Endothelial cell of umbilical vein (primary cell): ENCODE results near the gene SNX2. TPM values are rescaled to one million over a fixed set of nuclear protein-coding genes. Genes with fewer than 3 reads are reported as not detected.

Experiments used
- BruUV-seq: library from RNA; stranded (reverse); fragments of 400-500 nt; replicated peaks from 2 replicates; lab custom pipeline; 2021; lab: Mats Ljungman, UMichigan
- CTCF ChIA-PET: fragments of 300-600, 350-600 bp; sonication (Branson Sonifier 250); formaldehyde crosslinking; loops from one replicate; lab custom pipeline; 2021; ENCODE audit warnings: antibody characterized with exemption, inconsistent platforms; lab: Charles Lee
- POLR2A ChIA-PET: fragments of 300-600, 350-600 bp; sonication (Branson Sonifier 250); formaldehyde crosslinking; loops from one replicate; lab custom pipeline; 2021; ENCODE audit warnings: antibody characterized with exemption, inconsistent platforms; lab: Charles Lee
- DNase-seq: peaks from one replicate; pipeline ENCODE4 v3.0.0-alpha.2; 2011; ENCODE audit warnings: low read depth, low spot score
- FAIRE-seq: peaks from 2 replicates; lab custom pipeline; 2011; peaks lifted over from hg19 to GRCh38; lab: Jason Lieb, UNC
- H2AFZ ChIP-seq: 2 replicates; pipeline ENCODE4 v1.6.0; 2012; ENCODE audit warnings: low read depth, low read length, control low read depth, inconsistent platforms
- H3K27ac ChIP-seq: 2 replicates; pipeline ENCODE4 v1.5.1; 2011; ENCODE audit warnings: low read depth, mild to moderate bottlenecking, control low read depth, low read length, moderate library complexity; ENCODE audit not compliant: insufficient read depth
- H3K27me3 ChIP-seq, 2 experiments: 2 replicates each; pipeline versions ENCODE4 v1.6.0 to v1.6.1; 2011; ENCODE audit warnings: low read length in 2 of 2, mixed read lengths in 1 of 2; ENCODE audit not compliant: control insufficient read depth in 2 of 2, insufficient read depth in 2 of 2
- H3K36me3 ChIP-seq, 2 experiments: 2 replicates in 1 of 2; 3 replicates in 1 of 2; pipeline ENCODE4 v1.5.1; 2011; ENCODE audit warnings: low read length in 2 of 2, mild to moderate bottlenecking in 1 of 2, moderate library complexity in 1 of 2; ENCODE audit not compliant: control insufficient read depth in 2 of 2, insufficient read depth in 2 of 2; ENCODE audit errors: extremely low read depth in 1 of 2
- H3K4me1 ChIP-seq: 3 replicates; pipeline ENCODE4 v1.5.1; 2011; ENCODE audit warnings: mild to moderate bottlenecking, low read length; ENCODE audit not compliant: control insufficient read depth, insufficient read depth; ENCODE audit errors: extremely low read depth
- H3K4me2 ChIP-seq: 2 replicates; pipeline ENCODE4 v1.6.1; 2011; ENCODE audit warnings: low read length, control low read depth, mixed read lengths; ENCODE audit not compliant: insufficient read depth
- H3K4me3 ChIP-seq, 3 experiments: fragments of 200-600 bp in 1 of 3; sonication (generic), shearing (Covaris generic) in 1 of 3; replicated peaks in 1 of 3; 2 replicates each; pipeline ENCODE4 v1.5.1; 2011 to 2016; ENCODE audit warnings: control low read depth in 3 of 3, low read length in 3 of 3, mild to moderate bottlenecking in 2 of 3, inconsistent platforms in 1 of 3, low read depth in 1 of 3, moderate library complexity in 1 of 3; ENCODE audit not compliant: insufficient read depth in 1 of 3
- H3K79me2 ChIP-seq: 2 replicates; pipeline ENCODE4 v1.6.0; 2012; ENCODE audit warnings: low read length, inconsistent platforms; ENCODE audit not compliant: control insufficient read depth, insufficient read depth
- H3K9ac ChIP-seq: replicated peaks from 2 replicates; pipeline ENCODE3; 2011; ENCODE audit warnings: low read length, control low read depth; ENCODE audit not compliant: insufficient read depth; ENCODE audit errors: extremely low read depth
- H3K9me1 ChIP-seq: replicated peaks from 3 replicates; pipeline ENCODE4 v1.6.0; 2011; ENCODE audit warnings: mild to moderate bottlenecking, low read length; ENCODE audit not compliant: control insufficient read depth, insufficient read depth; ENCODE audit errors: extremely low read depth
- H3K9me3 ChIP-seq: replicated peaks from 2 replicates; pipeline ENCODE4 v1.5.1; 2012; ENCODE audit warnings: low read length, inconsistent platforms; ENCODE audit not compliant: control insufficient read depth, insufficient read depth
- H4K20me1 ChIP-seq: replicated peaks from 2 replicates; pipeline ENCODE3; 2011; ENCODE audit warnings: mild to moderate bottlenecking, low read length; ENCODE audit not compliant: control insufficient read depth, insufficient read depth; ENCODE audit errors: extremely low read depth
- EZH2 ChIP-seq: IDR thresholded peaks from 2 replicates; pipeline ENCODE4 v1.6.1; 2012; ENCODE audit warnings: borderline replicate concordance, low read depth, mild to moderate bottlenecking, moderate library complexity, low read length, inconsistent platforms; ENCODE audit not compliant: severe bottlenecking
- FOS ChIP-seq: IDR thresholded peaks from 2 replicates; pipeline ENCODE4 v1.6.1; 2011; ENCODE audit warnings: mild to moderate bottlenecking, low read length, moderate library complexity, borderline replicate concordance; ENCODE audit not compliant: insufficient read depth
- GATA2 ChIP-seq: IDR thresholded peaks from 2 replicates; pipeline ENCODE4 v1.7.0; 2011; ENCODE audit warnings: low read depth, mild to moderate bottlenecking, moderate library complexity, mixed read lengths, low read length; ENCODE audit not compliant: insufficient read length, insufficient read depth
- JUN ChIP-seq: IDR thresholded peaks from 2 replicates; pipeline ENCODE4 v1.6.1; 2011; ENCODE audit warnings: borderline replicate concordance, low read depth; ENCODE audit not compliant: insufficient read length, insufficient read depth
- MYC ChIP-seq: IDR thresholded peaks from one replicate; pipeline ENCODE4 v1.6.1; 2011; ENCODE audit warnings: mild to moderate bottlenecking, low read depth, low read length
- POLR2A ChIP-seq: IDR thresholded peaks from 2 replicates; pipeline ENCODE4 v1.6.1; 2012; ENCODE audit warnings: low read depth, mild to moderate bottlenecking, control low read depth, low read length
- POLR2AphosphoS5 ChIP-seq: IDR thresholded peaks from 2 replicates; pipeline ENCODE4 v1.6.1; 2012; ENCODE audit warnings: low read depth, mild to moderate bottlenecking, control low read depth, low read length, moderate library complexity; ENCODE audit not compliant: insufficient read depth
- dilution Hi-C: fragments of 300-500 bp; cut with MboI; formaldehyde crosslinking; loops from one replicate; pipeline ENCODE4 v1.15.0; 2019; ENCODE audit warnings: low sequenced_read_pairs; ENCODE audit not compliant: extremely low pct_ligation_motif_present
- intact Hi-C: fragments of 100-400 bp; cut with micrococcal nuclease; formaldehyde crosslinking; loops from one replicate; pipeline ENCODE4 v1.10.0; 2022
- polyA plus RNA-seq, 4 experiments: library from polyadenylated mRNA; depleted of rRNA in 3 of 4; stranded (reverse) in 3 of 4; unstranded in 1 of 4; fragments of >200 nt; gene quantifications; 2 replicates each; pipeline versions ENCODE4 v1.2.1 to v1.2.3, GENCODE V29; 2011 to 2012; ENCODE audit warnings: missing spikeins in 1 of 4
- total RNA-seq: library from RNA; stranded (reverse); gene quantifications from 2 replicates; pipeline ENCODE4 v1.2.3, GENCODE V29; 2021
- TF ChIP-seq, protein P1 (sequence below): IDR thresholded peaks from 2 replicates; pipeline ENCODE4 v1.6.1; 2011; ENCODE audit not compliant: insufficient read depth, insufficient read length
- TF ChIP-seq, protein P2 (sequence below), 2 donors: IDR thresholded peaks; 1 replicate in 1 of 2; 2 replicates in 1 of 2; pipeline ENCODE4 v1.5.1; 2011; ENCODE audit warnings: low read length in 2 of 2, mild to moderate bottlenecking in 2 of 2, moderate library complexity in 2 of 2, control low read depth in 1 of 2, inconsistent platforms in 1 of 2, low read depth in 1 of 2; ENCODE audit not compliant: insufficient read depth in 1 of 2; ENCODE audit errors: extremely low read depth in 1 of 2

SNX2 gene
- total and polyA plus RNA-seq, 2 donors (not counting 3 experiments of a cell fraction or from before 2014, with no cell fraction given) = 14.4 to 51.2 TPM

DNA sequence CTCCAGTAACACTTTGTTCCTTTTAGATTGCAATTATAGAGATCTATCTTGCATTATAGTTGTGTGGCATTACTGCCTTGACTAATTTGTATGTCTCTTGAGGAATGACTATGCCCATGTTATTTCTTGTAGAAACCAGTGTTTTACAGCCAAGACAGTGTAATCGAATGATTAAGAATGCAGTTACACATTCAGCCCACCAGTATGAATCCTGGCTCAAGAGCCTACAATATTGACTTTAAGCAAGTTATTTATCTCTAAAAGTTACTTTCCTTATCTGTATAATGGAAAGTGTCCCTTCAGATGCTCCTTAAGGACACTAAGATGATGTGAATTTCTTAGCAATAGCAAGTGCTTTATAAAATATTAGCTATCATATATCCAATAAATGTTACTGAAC, 60.8 kb downstream of the SNX2 start:
- TF ChIP-seq MYC (no peak), POLR2AphosphoS5 (no peak), POLR2A (no peak), GATA2 (no peak), FOS (no peak), JUN (no peak), EZH2 (no peak)
- TF ChIP-seq, protein P1, sequence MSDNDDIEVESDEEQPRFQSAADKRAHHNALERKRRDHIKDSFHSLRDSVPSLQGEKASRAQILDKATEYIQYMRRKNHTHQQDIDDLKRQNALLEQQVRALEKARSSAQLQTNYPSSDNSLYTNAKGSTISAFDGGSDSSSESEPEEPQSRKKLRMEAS = no peak
- TF ChIP-seq, protein P2, sequence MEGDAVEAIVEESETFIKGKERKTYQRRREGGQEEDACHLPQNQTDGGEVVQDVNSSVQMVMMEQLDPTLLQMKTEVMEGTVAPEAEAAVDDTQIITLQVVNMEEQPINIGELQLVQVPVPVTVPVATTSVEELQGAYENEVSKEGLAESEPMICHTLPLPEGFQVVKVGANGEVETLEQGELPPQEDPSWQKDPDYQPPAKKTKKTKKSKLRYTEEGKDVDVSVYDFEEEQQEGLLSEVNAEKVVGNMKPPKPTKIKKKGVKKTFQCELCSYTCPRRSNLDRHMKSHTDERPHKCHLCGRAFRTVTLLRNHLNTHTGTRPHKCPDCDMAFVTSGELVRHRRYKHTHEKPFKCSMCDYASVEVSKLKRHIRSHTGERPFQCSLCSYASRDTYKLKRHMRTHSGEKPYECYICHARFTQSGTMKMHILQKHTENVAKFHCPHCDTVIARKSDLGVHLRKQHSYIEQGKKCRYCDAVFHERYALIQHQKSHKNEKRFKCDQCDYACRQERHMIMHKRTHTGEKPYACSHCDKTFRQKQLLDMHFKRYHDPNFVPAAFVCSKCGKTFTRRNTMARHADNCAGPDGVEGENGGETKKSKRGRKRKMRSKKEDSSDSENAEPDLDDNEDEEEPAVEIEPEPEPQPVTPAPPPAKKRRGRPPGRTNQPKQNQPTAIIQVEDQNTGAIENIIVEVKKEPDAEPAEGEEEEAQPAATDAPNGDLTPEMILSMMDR (IDR thresholded peaks at IDR 0.05; ENCODE audit: extremely low read depth in 1 of 2, insufficient read depth in 1 of 2, low read depth in 1 of 2, low read length in 2 of 2) = no peak
- no peak overlapping the region for H2AFZ ChIP-seq

More for the DNA sequence above, 60.8 kb downstream of the SNX2 start:
- ChIA-PET CTCF (interaction anchor here (1.9 kb wide), 1 partner anchor 10 kb away, joined by 7 read pairs; the partner anchor contains the start of gene SNX24), POLR2A (no interaction called here)
- no peaks in the 10 kb centered on the region for H3K9me3 ChIP-seq
- no peak overlapping the region for H3K9ac ChIP-seq
- intact Hi-C loops (no loop called here), dilution Hi-C loops (no loop called here)
- H3K4me3 ChIP-seq = no peak overlapping the region
- H3K9me1 ChIP-seq = no peaks in the 10 kb centered on the region
- no peak for FAIRE-seq
- no peaks in the 10 kb centered on the region for H4K20me1 ChIP-seq
- no peak overlapping the region for H3K27ac ChIP-seq
- no peaks in the 10 kb centered on the region for H3K36me3 ChIP-seq
- H3K79me2 ChIP-seq = no peaks in the 10 kb centered on the region
- no peak for DNase-seq
- no peaks in the 10 kb centered on the region for H3K4me1 ChIP-seq
- no TSS peak for BruUV-seq
- H3K27me3 ChIP-seq = no peaks in the 10 kb centered on the region
- no peak overlapping the region for H3K4me2 ChIP-seq
